Hepatic stellate cell (primary cell): ENCODE measurements around the gene DUSP22.
"Not testable (repeated sequence)": the region's sequence is repeated elsewhere in the genome, so short reads cannot be mapped to it uniquely, and the experiment has no call there.

Experiments
- DNase-seq: peaks from one replicate; pipeline ENCODE4 v3.0.0; 2011; ENCODE audit warnings: low spot score

Gene DUSP22

DNA sequence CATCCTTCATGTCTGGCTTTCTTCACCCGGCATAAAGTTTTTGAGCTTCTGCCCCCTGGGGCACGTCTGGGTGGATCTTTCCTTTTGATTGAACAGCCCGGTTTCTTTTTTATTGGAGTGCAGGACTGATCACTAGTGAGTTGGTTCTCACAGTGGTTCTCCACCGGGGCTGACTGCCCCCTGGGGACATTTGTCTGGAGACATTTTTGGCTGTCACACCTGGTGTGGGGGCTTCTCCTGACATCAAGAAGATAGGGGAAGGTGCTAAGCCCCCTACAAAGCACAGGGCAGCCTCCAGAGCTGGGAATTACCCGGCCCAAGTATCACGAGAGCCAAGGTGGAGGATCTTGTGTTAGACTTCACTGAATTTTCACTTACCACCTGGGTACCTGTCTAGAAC, 73.5 kb downstream of the DUSP22 start:
- no peak for DNase-seq

- DNase-seq: no peak
Observed at GRCh38 chr6:366389-367297, 74.4 kb downstream of the DUSP22 start.

DNA sequence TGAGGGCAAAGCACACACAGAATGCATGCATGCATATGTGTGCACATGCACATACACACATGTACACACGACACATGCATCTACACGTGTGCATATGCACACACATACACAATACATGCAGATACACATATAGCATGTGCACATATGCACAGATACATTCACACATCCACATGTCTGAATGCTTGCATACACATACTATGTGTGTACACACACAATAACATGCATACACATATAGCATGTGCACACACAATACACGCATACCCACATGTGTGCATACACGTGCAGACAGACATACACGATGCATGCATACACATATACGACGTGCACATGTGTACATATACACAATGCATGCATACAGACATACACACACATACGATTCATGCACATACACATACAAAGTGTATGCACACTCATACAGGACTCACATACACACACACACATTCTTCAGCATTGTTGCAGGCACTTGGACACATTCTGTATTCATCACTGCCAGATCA, 75.1 kb downstream of the DUSP22 start:
- no peak for DNase-seq

DNA sequence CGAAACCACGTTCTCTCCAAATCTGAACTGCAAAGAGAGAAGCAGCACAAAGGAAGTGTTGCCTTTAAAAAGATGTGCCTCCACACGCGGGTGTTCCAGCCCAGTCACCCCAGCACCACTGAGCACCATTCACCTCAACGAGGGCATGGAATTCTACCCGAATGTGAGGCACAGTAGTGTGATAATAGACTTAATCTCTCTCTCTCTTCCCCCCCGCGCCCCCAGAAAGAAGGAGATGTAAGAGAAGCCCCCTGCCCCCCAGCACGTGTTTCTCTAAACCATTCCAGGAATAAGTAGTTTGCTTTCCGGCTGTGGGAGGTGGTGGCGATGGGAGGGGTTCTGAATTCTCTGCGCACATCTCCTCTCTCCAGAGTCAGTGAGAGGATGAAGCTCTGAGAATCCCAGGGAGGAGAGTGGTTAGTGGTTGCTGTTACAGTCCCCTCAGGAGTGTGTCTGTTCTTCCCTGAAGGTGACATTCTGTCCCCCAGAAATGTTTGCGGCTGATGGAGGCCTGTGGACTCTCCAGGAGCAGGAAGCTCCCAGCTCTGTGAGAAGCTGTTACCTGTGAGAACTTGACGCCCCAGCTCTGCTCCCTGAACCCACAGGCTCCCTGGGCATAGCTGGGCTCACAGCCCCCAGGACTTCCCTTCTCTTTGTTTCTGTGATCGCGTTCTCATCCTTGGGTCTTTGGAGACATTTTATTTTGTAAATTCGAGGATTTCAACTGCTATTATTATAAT, 75.8 kb downstream of the DUSP22 start:
- DNase-seq: no peak

- no peak for DNase-seq
Observed at GRCh38 chr6:369559-370431, 77.5 kb downstream of the DUSP22 start.

DNA sequence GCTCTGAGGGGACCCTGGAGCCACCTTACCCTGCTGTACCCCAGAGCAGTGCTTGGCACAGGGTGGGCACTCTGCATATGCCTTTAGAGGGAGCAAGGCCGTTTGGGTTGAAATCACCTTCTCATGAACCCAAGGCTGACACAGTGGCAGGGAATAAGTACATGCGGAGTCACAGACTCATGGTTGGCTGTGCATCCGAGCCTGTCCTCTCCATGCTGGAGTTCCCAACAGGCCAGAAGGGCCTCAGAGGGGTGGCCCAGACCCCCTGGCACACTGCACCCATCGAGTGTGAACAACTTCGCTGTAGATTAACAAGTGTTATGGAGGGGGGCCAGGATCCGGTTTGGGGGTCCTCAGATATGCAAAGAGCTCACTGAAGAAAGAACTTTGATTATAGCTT, 78.3 kb downstream of the DUSP22 start:
- no peak for DNase-seq

GRCh38 chr6:371851-372250, 79.6 kb downstream of the DUSP22 start:
- not testable (repeated sequence) for DNase-seq

GRCh38 chr6:372336-372911, 80.1 kb downstream of the DUSP22 start:
- no peak for DNase-seq

- DNase-seq: no peak
Observed at GRCh38 chr6:373031-373430, 80.7 kb downstream of the DUSP22 start.

DNA sequence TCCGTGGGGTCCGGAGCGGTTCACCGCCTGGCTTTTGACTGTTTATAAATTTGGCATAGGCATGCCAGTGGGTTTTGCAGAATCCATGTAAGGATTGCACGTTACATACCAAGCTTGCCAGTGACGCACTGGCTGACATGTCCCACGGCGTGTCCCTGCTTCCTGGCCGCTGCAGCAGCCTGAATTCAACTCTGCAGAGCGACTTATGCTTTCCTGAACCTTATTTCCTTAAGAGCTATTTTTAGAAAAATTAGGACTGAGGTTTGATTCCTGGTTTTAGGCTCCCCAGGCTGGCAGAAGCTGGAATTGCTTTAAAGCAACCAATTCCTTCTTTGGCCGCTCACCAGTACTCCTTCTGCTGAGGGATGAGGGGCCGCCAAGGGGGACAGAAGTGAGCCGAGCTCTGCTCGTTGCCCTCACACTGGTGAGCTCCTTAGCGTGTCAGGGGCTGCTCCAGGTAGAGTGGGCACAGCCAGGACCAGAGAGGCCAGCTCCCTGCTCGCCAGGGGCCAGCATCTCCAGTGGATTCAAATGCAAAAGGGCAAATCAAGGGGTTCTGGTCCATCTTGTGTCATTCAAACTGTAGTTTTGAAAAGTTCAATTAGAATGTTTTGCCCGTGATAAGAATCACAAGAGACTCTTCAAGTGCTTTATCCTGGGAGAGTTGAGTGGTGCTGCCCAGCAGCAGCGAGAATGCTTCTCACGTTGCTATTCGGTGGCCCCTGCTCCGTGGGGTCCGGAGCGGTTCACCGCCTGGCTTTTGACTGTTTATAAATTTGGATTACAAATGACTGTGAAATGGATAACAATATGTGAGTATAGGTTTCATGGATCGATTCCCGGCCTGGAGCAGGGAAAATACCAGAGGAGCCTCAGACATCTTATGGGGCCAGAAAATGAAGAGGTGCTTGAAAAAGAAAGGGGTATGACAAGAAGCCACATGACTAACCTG, 81.8 kb downstream of the DUSP22 start:
- peak; percentile 64 for DNase-seq

GRCh38 chr6:374956-375355, 82.7 kb downstream of the DUSP22 start:
- no peak for DNase-seq

DNA sequence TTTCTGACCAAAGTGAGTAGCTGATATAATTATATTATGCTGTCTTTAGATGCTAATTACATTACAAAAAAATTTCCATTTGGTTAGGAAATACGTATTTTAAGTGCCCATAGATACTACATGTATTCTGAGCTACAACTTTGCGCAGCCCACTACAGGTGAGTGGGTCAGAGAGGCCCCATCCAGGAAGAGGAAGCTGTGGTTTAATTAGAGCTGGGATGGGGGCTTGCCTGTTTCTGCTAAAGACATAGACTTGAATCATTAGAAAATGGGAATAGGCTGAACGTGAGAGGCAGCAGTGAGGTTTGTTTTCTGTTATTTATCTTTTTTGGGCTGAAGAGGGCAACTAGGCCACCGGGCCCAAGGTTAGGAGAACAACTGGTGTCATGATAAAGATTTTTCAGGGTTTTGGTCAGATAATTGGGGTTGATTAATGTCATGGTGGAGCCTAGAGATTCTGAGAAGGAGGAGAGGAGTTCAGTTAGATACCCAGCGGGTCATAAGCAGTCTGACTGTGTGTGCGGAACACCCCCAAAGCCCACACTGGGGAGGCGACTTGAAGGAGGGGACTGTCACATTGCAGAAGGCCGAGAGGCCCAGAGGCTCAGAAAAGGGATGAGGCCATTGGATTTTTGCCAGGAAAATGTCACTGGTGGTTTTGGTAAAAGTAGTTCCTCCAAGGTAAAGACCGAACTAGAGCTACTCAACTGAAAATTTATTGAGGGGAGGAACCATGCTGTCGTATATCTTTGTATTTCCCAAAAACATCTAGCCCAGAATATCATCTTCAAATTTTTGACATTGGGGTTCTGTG, 84.7 kb downstream of the DUSP22 start:
- DNase-seq: no peak

GRCh38 chr6:377641-378020, 85.3 kb downstream of the DUSP22 start:
- DNase-seq: not testable (repeated sequence)

DNA sequence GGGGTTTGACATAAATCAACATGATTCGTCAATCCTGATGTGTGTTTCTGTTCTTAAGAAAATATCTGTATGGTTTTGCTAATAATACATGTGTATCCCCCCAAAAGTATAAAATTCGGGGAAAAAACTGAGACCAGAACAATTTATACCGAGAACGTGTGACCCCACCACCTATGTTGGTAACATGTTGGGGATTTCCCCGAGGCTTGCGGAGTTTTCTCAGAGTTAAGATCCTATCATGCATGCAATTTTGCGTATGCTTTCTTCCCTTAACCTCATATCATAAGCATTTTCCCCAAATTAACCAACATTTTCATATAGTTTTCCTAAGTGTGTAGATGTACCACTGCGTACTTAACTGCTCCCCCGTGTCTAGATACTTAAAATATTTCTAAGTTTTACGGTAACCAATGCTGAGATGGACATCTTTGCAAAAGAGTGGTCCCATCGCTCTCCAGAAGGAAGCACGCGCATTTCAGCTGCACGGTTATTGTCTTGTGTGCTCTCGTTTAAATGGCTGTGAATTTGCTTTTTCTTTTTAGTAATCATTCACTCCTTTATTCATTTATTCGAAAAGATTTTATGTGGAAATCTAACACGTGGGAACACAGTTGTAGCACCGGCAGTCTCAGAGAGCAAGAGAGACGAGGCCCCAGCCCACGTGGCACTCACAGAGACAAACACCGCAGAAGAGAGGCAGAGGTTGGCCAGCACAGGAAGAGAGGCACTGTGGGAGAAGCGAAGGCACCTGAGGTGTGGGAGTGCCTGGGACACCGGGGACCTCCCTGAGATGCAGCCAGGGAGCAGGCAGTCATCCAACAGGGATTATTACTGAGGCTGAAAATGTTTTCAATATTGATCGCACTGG, 86.0 kb downstream of the DUSP22 start:
- no peak for DNase-seq

DNA sequence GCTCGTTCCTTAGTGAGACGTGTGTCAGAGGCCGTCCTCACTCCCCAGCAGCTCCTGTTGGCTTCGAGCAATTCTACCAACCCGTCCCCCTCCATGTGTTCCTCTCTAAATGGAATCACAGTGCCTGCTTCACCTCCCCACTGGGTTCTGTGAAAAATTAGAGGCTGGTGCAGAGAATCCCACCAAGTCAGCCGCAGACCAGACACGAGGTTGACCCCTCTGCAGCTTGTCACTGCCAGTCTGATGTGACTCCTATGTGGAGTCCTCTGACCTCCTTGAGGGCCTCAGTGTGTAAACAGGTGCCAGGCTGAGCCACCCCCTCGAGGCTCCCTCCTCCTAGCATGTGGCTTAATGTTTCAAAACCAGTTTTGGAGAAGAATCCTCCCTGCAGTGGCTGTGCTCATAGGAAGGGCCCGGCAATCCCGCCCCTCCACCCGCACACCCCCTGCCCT, 86.7 kb downstream of the DUSP22 start:
- no peak for DNase-seq

DNA sequence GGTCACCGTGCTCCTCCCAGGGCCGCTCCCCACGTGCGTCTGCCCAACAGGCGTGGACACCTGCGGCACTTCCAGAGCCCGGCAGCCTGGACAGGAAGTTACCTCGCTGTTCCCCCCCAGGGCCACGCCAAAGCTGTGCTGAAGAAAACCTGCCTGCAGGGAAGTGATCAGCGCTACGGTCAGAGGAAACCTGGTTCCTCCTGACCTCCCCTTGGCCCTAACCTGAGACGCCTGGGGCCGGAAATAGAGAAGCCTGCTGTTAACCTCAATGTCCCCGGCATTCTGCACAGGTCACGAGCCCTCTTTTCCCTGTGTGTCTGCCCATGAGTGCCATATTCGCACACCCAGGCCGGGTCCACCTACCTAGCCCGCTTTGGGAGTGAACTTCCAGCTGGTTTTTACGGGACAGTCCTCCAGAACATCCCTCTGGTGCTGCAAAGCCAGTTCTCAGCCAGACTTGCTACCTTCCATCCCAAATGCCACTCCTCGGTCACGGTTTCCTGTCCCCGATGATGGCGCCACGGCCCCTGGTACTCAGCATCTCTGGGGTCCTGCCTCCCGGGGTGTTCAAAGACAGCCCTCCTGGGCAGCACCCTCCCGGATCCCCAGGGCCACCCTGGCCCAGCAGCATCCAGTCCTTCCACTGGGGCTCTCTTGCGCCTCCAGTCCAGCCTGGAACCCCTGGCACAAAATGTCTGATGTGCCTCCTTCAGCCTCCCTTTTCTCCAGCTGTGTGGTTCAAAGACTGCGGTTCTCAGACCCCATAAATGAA, 87.3 kb downstream of the DUSP22 start:
- DNase-seq: no peak

DNA sequence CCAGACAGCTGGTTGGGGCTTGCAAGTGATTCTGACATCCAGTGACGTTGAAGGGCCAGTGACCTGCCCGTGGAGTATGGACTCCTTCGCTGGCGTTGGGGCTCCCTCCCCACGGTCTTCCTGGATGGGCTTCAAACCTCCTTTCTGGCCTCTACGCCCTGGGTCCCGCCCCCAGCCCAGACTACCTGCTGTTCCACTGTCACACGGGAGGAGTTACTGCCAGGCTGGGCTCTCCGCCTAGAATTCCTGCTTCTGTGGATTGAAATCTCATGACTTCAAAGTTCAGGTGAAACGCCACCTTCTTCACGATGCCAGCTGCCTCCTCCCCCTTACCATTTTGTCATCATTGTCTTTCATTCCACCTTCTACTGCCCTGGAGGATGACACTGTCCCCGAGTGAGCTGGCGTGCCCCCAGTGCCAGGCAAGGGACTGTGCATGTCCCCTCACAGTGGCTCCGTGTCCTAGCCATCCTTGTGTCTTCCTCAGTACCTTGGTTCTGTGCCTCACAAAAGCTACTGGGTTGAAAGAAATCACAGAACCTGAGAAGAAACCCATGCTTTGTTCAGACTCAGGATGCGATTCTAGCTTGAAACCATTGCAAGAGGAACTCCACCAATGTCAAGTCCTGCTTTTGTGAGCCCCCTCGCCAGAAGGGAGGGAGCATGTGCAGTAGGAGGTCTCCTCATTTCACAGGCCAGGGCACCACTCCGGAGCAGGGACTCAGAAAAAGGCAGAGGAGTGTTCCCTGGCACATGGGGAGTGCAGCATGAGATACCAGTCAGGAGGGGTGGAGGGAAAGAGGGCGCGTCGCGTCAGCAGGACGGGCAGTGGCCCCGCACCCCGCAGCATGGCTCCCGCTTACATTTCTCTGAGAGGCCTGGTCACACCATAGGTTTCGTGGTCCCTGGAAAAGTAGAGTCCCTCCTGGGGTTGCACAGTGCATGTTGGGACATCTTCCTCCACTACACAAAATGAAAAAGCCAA, 88.2 kb downstream of the DUSP22 start:
- no peak for DNase-seq
